B cell (primary cell): ENCODE data around the gene TBX10.

Experiments used
- CTCF ChIP-seq: fragments of 200-600 bp; IDR thresholded peaks from one replicate; pipeline ENCODE4 v1.8.0; 2022; ENCODE audit warnings: antibody characterized with exemption, mild to moderate bottlenecking
- EZH2 ChIP-seq: IDR thresholded peaks from 2 replicates; pipeline ENCODE4 v1.6.1; 2012; ENCODE audit warnings: borderline replicate concordance, low read depth, mild to moderate bottlenecking, moderate library complexity, low read length; ENCODE audit not compliant: insufficient read depth, poor library complexity, severe bottlenecking

DNA sequence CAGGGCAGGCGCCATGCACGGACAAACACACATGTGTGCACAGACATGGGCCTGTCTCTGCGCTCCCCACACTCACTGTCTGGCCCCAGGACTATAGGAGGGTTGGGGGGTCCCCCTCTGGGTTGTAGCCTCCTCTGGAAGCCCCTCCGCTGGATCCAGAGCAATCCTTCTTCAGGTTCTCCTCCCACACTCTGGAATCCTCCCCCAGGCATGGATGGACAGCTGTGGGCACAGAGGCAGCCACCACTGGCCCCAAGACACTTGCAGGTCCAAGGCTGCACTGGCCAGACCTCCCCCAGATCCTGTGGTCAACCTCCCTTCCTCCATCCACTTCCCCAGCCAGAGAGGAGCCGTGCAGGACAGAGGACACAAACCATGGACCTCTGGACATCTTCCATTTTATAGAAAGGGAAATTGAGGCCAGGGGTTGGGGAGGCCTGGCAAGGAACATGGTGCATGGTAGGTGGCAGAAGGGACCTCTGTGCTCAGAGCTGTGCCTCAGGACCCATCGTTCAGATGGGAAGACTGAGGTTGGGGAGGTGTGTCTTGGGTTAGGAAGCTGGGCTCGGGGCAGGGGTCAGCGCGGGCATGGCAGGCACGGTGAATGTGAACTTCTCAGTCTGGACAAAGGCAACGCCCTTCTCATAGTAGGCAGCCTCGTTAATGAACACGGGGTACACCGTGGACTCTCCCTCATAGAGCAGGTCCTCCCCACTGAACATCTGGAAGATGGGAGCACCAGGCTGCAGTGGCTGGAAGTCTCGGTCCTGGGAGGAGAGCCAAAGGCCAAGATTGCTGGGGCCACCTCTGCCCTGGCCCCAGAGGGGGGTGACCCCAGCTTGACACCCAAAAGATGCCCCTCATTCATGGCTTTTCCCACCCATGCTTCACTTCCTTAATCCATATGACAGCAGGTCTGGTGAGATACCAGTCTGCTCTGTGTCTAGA, 2.9 kb upstream of the TBX10 start:
- TF ChIP-seq CTCF (no peak), EZH2 (no peak)
